Mucosa of descending colon (tissue), 3 donors: ENCODE data around the gene UACA. TPM values are rescaled to one million over a fixed set of nuclear protein-coding genes. Genes with fewer than 3 reads are reported as not detected.
"Not testable (repeated sequence)": the region's sequence is repeated elsewhere in the genome, so short reads cannot be mapped to it uniquely, and the experiment has no call there.

ENCODE experiments used
- ATAC-seq: fragments of 200-7000 bp; cut with Tn5 transposase; one replicate; pipeline ENCODE4 v1.9.1; 2020; ENCODE audit warnings: mild to moderate bottlenecking, moderate library complexity
- DNase-seq, 3 donors: peaks; one replicate each; pipeline ENCODE4 v3.0.0-alpha.2; 2020
- H3K36me3 ChIP-seq: fragments of 200-600 bp; one replicate; pipeline ENCODE4 v1.8.0; 2021; ENCODE audit warnings: low read depth, mild to moderate bottlenecking
- H3K4me1 ChIP-seq: fragments of 200-600 bp; one replicate; pipeline ENCODE4 v1.8.0; 2021; ENCODE audit warnings: low read depth, mild to moderate bottlenecking
- H3K4me3 ChIP-seq: fragments of 200-600 bp; one replicate; pipeline ENCODE4 v1.8.0; 2021; ENCODE audit warnings: mild to moderate bottlenecking
- H3K9me3 ChIP-seq: fragments of 200-600 bp; one replicate; pipeline ENCODE4 v1.8.0; 2021; ENCODE audit warnings: mild to moderate bottlenecking
- CTCF ChIP-seq: fragments of 200-600 bp; IDR thresholded peaks from one replicate; pipeline ENCODE4 v1.8.0; 2022; ENCODE audit warnings: antibody characterized with exemption, mild to moderate bottlenecking
- intact Hi-C, 2 donors: fragments of 100-400 bp; cut with DNase I in 1 of 2; cut with micrococcal nuclease in 1 of 2; formaldehyde crosslinking; loops; one replicate each; pipeline versions ENCODE4 v1.11.0 to v1.11.1; 2022; cut with DNase I, micrococcal nuclease
- total RNA-seq, 3 donors: library from RNA; stranded (reverse); fragmentation: NEBNext Ultra II Directional in 2 of 3; extraction: Animal tissue kit (Norgen Biotek cat#: 25700) in 2 of 3; gene quantifications; one replicate each; pipeline versions ENCODE4 v1.2.1 to v1.2.4, GENCODE V29; 2021 to 2023
- donor health status: DM: no; HTN: no; CAD: no; lungs with moderate emphysema.
- donor health status: DM: no; HTN: no; CAD: no.
- donor health status: DM: no; HTN: yes; CAD: no.

UACA gene
- total RNA-seq, 3 donors from 2014 or later, result 42.1 to 74.7 (median 64.9) TPM

- ATAC-seq, result no peak
- intact Hi-C loops, result no loop called here
- H3K4me1 ChIP-seq, result no peaks in the 10 kb centered on the region
- DNase-seq, result no peak
- TF ChIP-seq CTCF, result no peak
- peaks cover 6% of the 10 kb centered on the region for H3K9me3 ChIP-seq
- H3K36me3 ChIP-seq, result no peaks in the 10 kb centered on the region
- no peak overlapping the region for H3K4me3 ChIP-seq
Observed at GRCh38 chr15:70617076-70617910, 146.1 kb downstream of the UACA start.

DNA sequence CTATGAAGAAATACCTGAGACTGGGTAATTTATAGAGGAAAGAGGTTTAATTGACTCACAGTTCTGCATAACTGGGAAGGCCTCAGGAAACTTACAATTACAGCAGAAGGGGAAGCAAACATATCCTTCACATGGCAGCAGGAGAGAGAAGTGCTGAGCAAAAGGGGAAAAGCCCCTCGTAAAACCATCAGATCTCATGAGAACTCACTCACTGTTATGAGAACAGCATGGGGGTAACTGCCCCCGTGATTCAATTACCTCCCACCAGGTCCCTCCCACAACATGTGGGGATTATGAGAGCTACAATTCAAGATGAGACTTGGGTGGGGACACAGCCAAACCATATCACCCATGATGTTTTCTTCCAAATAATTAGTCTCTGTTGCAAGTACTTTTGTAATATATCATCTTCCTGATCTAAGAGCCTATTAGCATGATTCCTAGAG is 147.0 kb downstream of the UACA start:
- ATAC-seq, H3K4me1 ChIP-seq, H3K36me3 ChIP-seq, H3K4me3 ChIP-seq, H3K9me3 ChIP-seq, intact Hi-C loops, DNase-seq: not testable (repeated sequence)

DNA sequence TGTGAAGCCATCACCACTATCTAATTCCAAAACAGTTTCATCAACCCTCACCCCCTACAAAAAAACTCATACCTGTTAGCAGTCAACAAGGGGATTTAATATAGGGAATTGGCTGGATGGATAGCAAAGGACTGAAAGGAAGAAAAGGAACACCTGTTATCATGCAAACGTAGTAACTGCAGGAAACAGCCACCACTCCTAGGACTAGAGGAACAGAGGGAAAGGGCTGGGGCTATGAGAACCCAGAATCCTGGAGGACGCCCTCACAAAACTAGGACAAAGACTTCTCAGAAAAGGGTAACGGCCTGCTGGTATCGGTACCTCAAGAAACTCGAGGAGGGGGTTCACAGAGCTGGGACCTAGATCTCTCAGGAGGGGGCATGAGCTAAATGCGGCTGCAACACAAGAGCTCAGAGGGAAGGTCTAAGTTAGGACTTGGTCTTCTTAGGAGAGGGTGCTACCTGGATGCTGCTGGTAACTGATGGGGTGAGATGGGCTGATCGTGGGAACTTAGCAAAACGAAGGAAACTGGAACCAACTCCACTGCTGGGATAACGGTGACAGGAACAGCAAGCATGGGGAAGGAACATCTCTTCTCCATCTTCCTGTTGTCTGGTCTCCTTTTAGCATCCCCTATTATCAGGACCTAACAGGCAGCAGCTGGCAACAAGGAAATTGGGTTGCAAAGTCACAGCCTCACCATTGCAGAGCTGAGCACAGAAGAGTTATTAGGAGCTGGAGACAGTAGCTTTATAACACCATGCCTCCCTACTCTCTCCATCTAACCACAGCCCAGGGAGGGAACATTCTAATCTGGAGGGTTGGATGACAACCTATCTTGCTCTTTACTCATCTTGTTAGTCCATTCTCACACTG is 147.7 kb downstream of the UACA start:
- intact Hi-C loops, result no loop called here

GRCh38 chr15:70614221-70614620 is 149.1 kb downstream of the UACA start:
- Histone ChIP-seq H3K9me3 (no peaks in the 10 kb centered on the region), H3K36me3 (no peaks in the 10 kb centered on the region), H3K4me3 (no peak overlapping the region), H3K4me1 (no peaks in the 10 kb centered on the region)
- DNase-seq (no peak), ATAC-seq (no peak)
- intact Hi-C loops, result no loop called here
- no peak for TF ChIP-seq CTCF

More for the DNA sequence above, 147.7 kb downstream of the UACA start:
- DNase-seq (no peak), ATAC-seq (no peak)
- Histone ChIP-seq H3K36me3 (no peaks in the 10 kb centered on the region), H3K9me3 (no peaks in the 10 kb centered on the region), H3K4me1 (no peaks in the 10 kb centered on the region), H3K4me3 (no peak overlapping the region)
- no peak for TF ChIP-seq CTCF

- H3K4me1 ChIP-seq, result no peaks in the 10 kb centered on the region
- no peak overlapping the region for H3K4me3 ChIP-seq
- TF ChIP-seq CTCF, result no peak
- no peaks in the 10 kb centered on the region for H3K36me3 ChIP-seq
- ATAC-seq (no peak), DNase-seq (no peak)
- H3K9me3 ChIP-seq, result no peaks in the 10 kb centered on the region
- intact Hi-C loops, result no loop called here
Observed at GRCh38 chr15:70613271-70613670, 150.1 kb downstream of the UACA start.

DNA sequence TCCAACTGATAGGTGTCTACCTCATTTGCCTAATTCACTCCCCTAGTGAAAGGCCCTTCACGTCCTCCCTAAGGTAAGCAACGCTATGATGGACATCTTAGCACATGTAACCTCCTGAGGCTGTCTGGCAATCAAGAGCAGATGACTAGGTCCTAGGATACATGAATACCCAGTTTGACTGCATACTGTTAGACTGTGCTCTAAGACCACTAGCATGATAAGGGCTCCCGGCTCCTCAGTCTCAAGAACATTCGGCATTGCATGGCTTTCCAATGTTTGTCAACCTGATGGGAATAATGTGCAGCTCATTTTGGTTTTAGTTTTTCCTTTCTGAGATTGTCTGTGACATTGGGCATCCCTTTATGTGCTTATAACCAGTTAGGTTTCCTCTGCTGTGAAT is 152.1 kb downstream of the UACA start:
- Histone ChIP-seq H3K4me3 (no peak overlapping the region), H3K4me1 (no peaks in the 10 kb centered on the region), H3K36me3 (no peaks in the 10 kb centered on the region), H3K9me3 (no peaks in the 10 kb centered on the region)
- intact Hi-C loops, result no loop called here
- ATAC-seq (no peak), DNase-seq (no peak)
- TF ChIP-seq CTCF, result no peak
